Glomerular endothelial cell (primary cell): Measurements from ENCODE around the gene ZNF560. TPM values are rescaled to one million over a fixed set of nuclear protein-coding genes. Genes with fewer than 3 reads are reported as not detected.
"Not testable (repeated sequence)": the region's sequence is repeated elsewhere in the genome, so short reads cannot be mapped to it uniquely, and the experiment has no call there.

Experiments used
- DNase-seq: peaks from one replicate; pipeline ENCODE4 v3.0.0-alpha.2; 2011; ENCODE audit warnings: low read depth, low spot score; ENCODE audit errors: extremely low read depth
- total RNA-seq: library from RNA; depleted of rRNA; stranded (reverse); fragments of >200 nt; gene quantifications from 2 replicates; pipeline ENCODE4 v1.2.3, GENCODE V29; 2015

Gene ZNF560
- total RNA-seq = 0.15 and 0.23 TPM in 2 replicates

- DNase-seq = no peak
Observed at GRCh38 chr19:9498183-9498902, at the start of gene ZNF560. TSS of gene ZNF560 (minus strand) at chr19:9498616. CDS start at chr19:9475313, 23,303 bp downstream.

DNA sequence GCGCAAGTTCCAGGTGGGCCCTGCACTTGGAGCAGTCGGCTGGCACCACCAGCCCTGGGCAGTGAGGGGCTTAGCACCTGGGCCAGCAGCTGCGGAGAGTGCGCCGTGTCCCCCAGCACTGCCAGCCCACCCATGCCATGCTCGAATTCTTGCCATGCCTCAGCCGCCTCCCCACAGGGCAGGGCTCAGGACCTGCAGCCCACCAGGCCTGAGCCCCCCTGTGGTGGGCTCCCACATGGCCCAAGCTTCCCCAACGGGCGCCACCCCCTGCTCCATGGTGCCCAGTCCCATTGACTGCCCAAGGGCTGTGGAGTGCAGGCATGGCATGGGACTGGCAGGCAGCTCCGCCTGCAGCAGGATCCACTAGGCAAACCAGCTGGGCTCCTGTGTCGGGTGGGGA is 49.5 kb upstream of the ZNF560 start:
- DNase-seq = no peak

DNA sequence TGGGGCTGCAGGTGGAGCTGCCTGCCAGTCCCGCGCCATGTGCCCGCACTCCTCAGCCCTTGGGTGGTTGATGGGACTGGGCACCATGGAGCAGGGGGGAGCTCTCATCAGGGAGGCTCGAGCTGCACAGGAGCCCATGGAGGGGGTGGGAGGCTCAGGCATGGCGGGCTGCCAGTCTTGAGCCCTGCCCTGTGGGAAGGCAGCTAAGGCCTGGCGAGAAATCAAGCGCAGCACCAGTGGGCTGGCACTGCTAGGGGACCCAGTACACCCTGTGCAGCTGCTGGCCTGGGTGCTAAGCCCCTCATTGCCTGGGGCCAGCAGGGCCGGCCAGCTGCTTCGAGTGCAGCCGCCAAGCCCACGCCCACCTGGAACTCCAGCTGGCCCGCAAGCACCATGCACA is 42.9 kb upstream of the ZNF560 start:
- not testable (repeated sequence) for DNase-seq

DNA sequence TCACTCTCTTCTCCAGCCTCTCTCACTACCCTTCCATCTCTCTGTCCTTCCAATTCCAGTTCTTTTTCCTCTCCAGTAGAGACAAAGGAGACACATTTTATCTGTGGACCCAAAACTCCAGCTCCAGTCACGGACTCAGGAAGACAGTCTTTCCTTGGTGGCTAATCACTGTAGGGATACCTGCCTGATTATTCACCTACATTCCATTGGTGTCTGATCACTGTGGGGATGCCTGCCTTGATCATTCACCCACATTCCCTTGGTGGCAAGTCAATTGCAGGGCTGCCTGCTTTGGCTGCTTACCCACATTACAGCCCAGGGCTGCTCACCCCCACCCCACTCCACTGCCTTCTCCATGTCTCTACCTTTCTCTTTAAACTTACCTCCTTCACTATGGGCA is 41.5 kb upstream of the ZNF560 start:
- not testable (repeated sequence) for DNase-seq

- not testable (repeated sequence) for DNase-seq
Observed at GRCh38 chr19:9539201-9539600, 40.8 kb upstream of the ZNF560 start.

DNA sequence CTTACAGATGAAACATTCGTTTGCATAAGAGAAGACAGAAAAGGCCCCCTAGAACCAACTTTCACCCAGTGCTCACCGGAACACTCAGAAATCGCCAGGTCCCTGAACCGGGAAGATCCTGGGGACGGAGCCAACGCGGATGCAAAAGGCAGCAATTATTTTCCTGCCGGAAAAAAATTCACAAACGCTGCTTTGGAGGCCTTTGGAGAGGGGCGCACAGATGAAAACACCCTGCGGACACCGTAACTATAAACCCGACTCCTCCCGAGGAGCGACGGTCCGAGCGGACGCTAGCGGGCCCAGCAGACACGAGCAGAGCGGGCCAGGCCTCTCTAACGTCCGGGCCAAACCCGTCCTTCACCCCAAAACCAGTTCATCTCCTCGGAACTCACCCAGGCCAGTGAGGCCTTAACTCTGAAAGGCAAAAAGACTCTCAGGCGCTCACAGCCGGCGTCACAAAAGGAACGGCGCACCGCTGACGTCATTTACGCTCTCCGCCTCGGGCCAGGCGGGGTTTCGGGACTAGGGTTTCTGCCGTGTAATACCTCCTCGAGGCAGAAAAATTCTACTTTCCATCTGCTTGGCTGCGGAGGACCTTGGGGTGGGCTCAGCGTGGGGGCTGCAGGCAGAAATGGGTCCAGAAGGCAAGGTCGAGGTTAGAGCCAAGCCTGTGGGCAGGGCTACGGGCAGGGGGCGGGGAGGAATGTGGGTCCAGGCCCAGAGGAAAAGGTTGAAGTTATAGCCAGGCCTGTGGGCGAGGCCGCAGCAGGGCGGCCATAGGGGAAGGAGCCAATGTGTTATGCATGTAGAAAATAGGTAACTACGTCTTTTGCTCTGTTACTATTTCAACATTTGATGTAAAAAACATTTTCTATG is 40.0 kb upstream of the ZNF560 start, which contains the start of gene ZNF426:
TSS of gene ZNF426 (minus strand) at position 463 of the 876 bp plus-strand sequence. CDS start 2,413 bp downstream, outside the sequence.
- peak; percentile 63 for DNase-seq

GRCh38 chr19:9535934-9536333 is 37.5 kb upstream of the ZNF560 start:
- DNase-seq = no peak

GRCh38 chr19:9531933-9532332 is 33.5 kb upstream of the ZNF560 start:
- DNase-seq = no peak

GRCh38 chr19:9528757-9529336 is 30.4 kb upstream of the ZNF560 start:
- no peak for DNase-seq

DNA sequence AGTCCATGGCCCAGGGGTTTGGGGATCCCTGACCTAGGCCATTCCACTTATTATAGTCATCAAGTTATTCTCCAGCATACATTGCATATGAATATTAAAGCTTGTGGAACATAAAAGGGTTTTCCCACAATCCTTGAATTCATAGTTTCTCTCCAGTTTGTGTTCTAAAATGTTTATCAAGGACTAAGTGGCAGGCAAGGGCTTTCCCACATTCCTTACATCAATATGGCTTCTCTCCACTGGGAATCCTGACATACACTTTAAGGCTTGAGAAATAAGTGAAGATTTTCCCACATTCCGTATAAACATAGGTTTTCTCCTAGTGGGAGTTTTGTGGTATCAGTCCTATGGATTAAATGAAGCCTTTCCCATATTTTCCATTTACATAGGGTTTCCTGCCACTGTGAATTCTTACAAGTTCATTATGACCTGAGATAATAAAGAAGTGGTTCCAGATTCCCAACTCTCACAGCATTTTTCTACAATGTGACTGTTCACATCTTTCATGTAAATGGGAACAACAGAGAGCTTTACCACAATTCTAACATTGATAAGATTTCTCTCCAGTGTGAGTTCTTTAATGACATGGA is 25.6 kb upstream of the ZNF560 start:
- no peak for DNase-seq

DNA sequence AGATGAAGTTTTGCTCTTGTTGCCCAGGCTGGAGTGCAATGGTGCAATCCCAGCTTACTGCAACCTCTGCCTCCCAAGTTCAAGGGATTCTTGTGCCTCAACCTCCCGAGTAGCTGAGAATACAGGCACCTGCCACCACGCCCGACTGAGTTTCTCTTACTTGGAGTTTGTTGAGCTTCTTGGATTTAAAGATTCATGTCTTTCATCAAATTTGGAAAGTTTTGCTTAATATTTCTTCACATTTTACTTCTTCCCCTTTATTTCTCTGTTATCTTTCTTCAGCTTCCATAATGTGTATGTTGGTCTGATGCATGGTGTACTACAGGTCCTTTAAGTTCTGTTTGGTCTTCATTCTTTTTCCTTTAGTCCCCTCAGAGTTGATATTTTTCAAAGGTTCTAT is 8.9 kb upstream of the ZNF560 start:
- DNase-seq = no peak

DNA sequence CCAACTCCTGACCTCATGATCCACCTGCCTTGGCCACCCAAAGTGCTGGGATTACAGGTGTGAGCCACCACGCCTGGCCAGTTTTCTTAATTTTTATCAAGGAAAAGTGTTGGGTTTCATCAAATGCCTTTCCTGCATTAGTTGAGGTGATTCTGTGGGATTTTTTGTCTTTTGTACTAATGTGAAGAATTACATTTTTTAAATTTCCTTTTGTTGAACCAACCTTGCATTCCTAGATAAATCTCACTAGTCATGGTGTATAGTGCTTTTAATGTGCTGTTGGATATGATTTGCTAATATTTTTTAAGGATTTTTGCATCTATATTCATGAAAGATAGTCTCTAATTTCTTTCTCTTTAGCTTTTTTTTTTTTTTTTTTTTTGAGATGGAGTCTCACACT is 2.4 kb upstream of the ZNF560 start:
- no peak for DNase-seq

DNA sequence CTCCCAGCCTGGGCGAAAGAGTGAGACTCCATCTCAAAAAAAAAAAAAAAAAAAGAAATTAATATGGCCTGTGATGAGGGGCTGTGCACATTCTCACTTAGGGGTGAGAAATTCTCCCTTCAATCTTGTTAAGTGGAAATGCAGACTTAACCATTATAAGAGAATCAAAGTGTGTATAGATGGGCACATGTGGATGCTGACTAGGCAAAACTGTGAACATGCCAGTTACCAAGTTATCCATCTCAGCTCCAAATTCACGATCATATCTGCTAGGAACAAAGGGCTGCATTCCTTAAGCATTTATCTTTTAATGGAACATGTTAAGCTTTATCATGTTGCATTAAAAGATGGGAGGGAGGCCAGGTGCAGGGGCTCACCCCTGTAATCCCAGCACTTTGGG is 4.3 kb downstream of the ZNF560 start:
- DNase-seq = no peak

- DNase-seq = no peak
Observed at GRCh38 chr19:9487016-9487415, 11.4 kb downstream of the ZNF560 start.

DNA sequence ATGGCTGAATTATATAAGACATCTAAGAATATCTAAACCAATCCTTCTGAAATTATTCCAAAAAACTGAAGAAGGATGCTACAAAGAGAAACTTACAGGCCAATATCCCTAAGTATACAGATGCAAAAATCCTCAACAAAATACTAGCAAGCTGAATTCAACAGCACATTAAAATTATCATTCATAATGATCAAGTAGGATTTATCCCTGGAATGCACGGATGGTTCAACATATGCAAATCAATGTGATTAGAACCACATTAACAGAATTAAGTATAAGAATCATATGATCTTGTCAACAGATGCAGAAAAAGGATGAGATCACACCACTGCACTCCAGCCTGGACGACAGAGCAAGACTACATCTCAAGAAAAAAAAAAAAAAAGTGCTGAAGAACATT is 13.3 kb downstream of the ZNF560 start:
- no peak for DNase-seq

- no peak for DNase-seq
Observed at GRCh38 chr19:9474975-9475374, 23.4 kb downstream of the ZNF560 start.

DNA sequence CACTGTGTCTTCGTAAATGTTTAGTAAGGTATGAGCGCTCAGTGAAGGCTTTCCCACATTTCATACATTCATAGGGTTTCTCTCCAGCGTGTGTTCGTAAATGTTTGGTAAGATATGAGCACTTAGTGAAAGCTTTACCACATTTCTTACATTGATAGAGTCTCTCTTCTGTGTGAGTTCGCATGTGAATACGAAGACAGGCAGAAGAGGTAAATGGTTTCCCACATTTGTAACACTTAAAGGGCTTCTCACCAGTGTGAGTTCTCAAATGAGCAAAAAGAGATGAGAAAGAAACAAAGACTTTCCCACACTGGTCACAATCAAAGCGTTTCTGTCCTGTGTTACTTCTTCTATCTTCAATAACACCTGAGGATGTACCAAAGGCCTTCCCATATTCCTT is 31.3 kb downstream of the ZNF560 start:
- no peak for DNase-seq

DNA sequence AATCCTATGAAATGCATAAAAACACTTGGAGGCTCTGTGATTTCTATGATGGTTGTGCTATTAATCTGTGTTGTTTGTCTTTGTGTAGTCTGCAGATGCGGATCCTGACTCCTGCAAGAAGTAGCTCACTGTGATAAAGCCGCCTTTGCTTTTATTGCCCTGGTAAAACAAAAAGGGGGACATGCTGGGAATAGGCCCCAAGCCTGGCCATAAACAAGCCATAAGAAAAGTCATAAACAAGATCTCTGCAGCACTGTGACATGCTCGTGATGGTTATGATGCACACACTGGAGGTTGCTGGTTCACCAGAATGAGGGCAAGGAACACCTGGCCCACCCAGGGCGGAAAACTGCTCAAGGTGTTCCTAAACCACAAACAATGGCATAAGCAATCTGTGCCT is 36.5 kb downstream of the ZNF560 start:
- no peak for DNase-seq

DNA sequence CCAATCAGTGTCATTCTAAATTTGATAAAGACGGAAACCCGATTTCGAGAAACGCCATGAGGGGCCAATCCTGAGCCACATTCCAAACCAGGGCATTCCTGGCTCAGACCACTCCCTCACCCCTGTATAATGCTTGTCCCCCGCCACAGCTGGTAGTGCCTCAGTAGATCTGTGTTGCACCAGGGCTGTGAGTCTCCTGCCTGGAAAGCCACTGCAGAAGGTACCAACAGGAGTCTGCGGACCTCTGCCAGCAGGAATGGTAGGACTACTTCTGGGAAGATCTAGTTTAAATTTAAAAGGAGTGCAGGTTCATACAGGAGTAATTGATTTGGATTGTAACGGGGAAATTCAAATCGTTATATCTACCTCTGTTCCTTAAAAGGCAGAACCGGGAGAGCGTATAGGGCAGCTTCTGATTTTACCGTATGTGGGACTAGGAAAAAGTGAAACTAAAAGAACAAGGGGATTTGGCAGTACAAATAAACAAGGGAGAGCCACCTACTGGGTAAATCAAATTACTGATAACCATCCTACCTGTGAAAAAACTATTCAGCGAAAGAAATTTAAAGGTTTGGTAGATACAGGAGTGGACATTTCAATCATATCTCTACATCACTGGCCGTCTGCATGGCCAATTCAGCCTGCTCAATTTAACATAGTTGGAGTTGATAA is 42.3 kb downstream of the ZNF560 start:
- DNase-seq = no peak

- no peak for DNase-seq
Observed at GRCh38 chr19:9453953-9454352, 44.5 kb downstream of the ZNF560 start.

DNA sequence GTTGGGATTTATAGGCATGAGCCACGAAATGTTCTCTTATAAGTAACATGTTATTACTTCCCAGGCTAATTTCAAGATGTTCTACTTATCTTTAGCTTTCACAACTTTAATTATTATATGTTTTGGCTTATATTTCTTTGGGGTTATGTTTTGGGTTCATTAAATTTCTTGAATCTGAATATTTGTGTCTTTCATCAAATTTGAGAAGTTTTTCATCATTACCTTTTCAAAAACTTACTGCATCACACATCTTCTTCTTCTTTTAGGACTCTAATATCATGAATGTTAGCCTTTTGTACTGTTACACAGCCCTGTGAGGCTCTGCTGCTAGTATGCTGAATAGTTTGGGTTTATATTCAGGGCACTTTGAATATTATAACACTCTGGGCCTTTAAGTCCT is 53.4 kb downstream of the ZNF560 start:
- DNase-seq = no peak
